GM13976 (cell line): ENCODE measurements around the gene MUC2.

ENCODE experiments used
- DNase-seq: peaks from one replicate; pipeline ENCODE4 v3.0.0; 2012; ENCODE audit warnings: low spot score
- CTCF ChIP-seq: IDR thresholded peaks from 2 replicates; pipeline ENCODE4 v1.5.1; 2012; ENCODE audit warnings: borderline replicate concordance, mild to moderate bottlenecking; ENCODE audit not compliant: insufficient read depth; ENCODE audit errors: extremely low read depth, missing control alignments, control extremely low read depth
- in situ Hi-C: fragments of 300-500 bp; cut with MboI; formaldehyde crosslinking; loops from one replicate; pipeline ENCODE4 v1.12.0; 2022; ENCODE audit warnings: low sequenced_read_pairs, mixed read lengths, inconsistent platforms; ENCODE audit not compliant: unreplicated experiment

The MUC2 gene

GRCh38 chr11:1104411-1105182, 29.9 kb downstream of the MUC2 start:
- DNase-seq = no peak
- in situ Hi-C loops = no loop called here
- no peak for TF ChIP-seq CTCF

- TF ChIP-seq CTCF = no peak
- in situ Hi-C loops = no loop called here
- DNase-seq = no peak
These were observed 30.5 kb downstream of the MUC2 start for GRCh38 chr11:1105183-1105565.

- no peak for DNase-seq
- in situ Hi-C loops = no loop called here
- no peak for TF ChIP-seq CTCF
These were observed 31.7 kb downstream of the MUC2 start for GRCh38 chr11:1106387-1106786.

GRCh38 chr11:1107316-1108245, 32.9 kb downstream of the MUC2 start:
- DNase-seq = no peak
- in situ Hi-C loops = no loop called here
- TF ChIP-seq CTCF = no peak

- in situ Hi-C loops = no loop called here
- no peak for TF ChIP-seq CTCF
- DNase-seq = no peak
These were observed 33.7 kb downstream of the MUC2 start for GRCh38 chr11:1108246-1108900.
